Kidney (tissue), 14 donors: ENCODE measurements around the gene IZUMO4. TPM values are rescaled to one million over a fixed set of nuclear protein-coding genes. Genes with fewer than 3 reads are reported as not detected.

Experiments
- DNase-seq, 5 donors: peaks; one replicate each; pipeline ENCODE4 v3.0.0-alpha.2; 2013 to 2020
- FAIRE-seq: peaks from 2 replicates; lab custom pipeline; 2012; peaks lifted over from hg19 to GRCh38; lab: Jason Lieb, UNC
- H3K27ac ChIP-seq, 2 donors: one replicate each; pipeline ENCODE4 v1.7.0; 2013; ENCODE audit warnings: low read depth in 2 of 2, low read length in 2 of 2, inconsistent platforms in 1 of 2
- H3K27me3 ChIP-seq: one replicate; pipeline ENCODE4 v1.7.1; 2013; ENCODE audit warnings: low read length, inconsistent platforms; ENCODE audit not compliant: control insufficient read depth, insufficient read depth
- H3K36me3 ChIP-seq, 3 donors: one replicate each; pipeline versions ENCODE4 v1.7.0 to v1.7.1; 2013; ENCODE audit warnings: low read length in 3 of 3, control low read depth in 1 of 3, inconsistent platforms in 1 of 3; ENCODE audit not compliant: insufficient read depth in 3 of 3, control insufficient read depth in 2 of 3
- H3K4me1 ChIP-seq, 3 donors: one replicate each; pipeline versions ENCODE4 v1.7.0 to v1.7.1; 2013; ENCODE audit warnings: low read length in 3 of 3, inconsistent platforms in 1 of 3, low read depth in 1 of 3; ENCODE audit not compliant: control insufficient read depth in 2 of 3, insufficient read depth in 2 of 3
- H3K4me3 ChIP-seq, 3 donors: one replicate each; pipeline versions ENCODE4 v1.7.0 to v1.8.1; 2013; ENCODE audit warnings: low read length in 3 of 3, control low read depth in 1 of 3, inconsistent platforms in 1 of 3
- H3K9ac ChIP-seq, 3 donors: one replicate each; pipeline versions ENCODE4 v1.7.0 to v1.7.1; 2013; ENCODE audit warnings: low read length in 3 of 3, control low read depth in 1 of 3, inconsistent platforms in 1 of 3
- H3K9me3 ChIP-seq, 3 donors: one replicate each; pipeline versions ENCODE4 v1.7.0 to v1.7.1; 2013; ENCODE audit warnings: low read length in 3 of 3, control low read depth in 1 of 3, inconsistent platforms in 1 of 3; ENCODE audit not compliant: control insufficient read depth in 2 of 3, insufficient read depth in 1 of 3
- intact Hi-C: fragments of 100-400 bp; cut with DNase I; formaldehyde crosslinking; loops from one replicate; pipeline ENCODE4 v1.11.1; 2022
- polyA plus RNA-seq: library from polyadenylated mRNA; stranded (reverse); fragments of 350-450 nt; fragmentation: Illumina TruSeq; extraction: RNeasy Lipid Tissue Mini Kit (QIAGEN cat#74804); gene quantifications from one replicate; pipeline ENCODE4 v1.2.3, GENCODE V29; 2014; ENCODE audit warnings: low read depth, low replicate concordance; ENCODE audit not compliant: insufficient read depth
- total RNA-seq: library from RNA; stranded (reverse); fragmentation: NEBNext Ultra II Directional; extraction: Animal tissue kit (Norgen Biotek cat#: 25700); gene quantifications from one replicate; pipeline ENCODE4 v1.2.1, GENCODE V29; 2021
- TF ChIP-seq, protein P1 (sequence below): IDR thresholded peaks from 3 replicates; pipeline ENCODE4 v1.5.1; 2012; ENCODE audit warnings: mild to moderate bottlenecking, moderate library complexity, borderline replicate concordance; ENCODE audit not compliant: insufficient read depth; ENCODE audit errors: extremely low read depth
- donor health status: control.
- donor health status: control.
- donor health status: control.
- donor health status: control.
- donor health status: control.
- donor health status: DM: yes; HTN: yes; CAD: no.
- donor health status: Normal renal cell carcinoma (clear cell type).

The IZUMO4 gene
- total and polyA plus RNA-seq, 2 donors from 2014 or later, result 4.3 to 8.9 TPM

DNA sequence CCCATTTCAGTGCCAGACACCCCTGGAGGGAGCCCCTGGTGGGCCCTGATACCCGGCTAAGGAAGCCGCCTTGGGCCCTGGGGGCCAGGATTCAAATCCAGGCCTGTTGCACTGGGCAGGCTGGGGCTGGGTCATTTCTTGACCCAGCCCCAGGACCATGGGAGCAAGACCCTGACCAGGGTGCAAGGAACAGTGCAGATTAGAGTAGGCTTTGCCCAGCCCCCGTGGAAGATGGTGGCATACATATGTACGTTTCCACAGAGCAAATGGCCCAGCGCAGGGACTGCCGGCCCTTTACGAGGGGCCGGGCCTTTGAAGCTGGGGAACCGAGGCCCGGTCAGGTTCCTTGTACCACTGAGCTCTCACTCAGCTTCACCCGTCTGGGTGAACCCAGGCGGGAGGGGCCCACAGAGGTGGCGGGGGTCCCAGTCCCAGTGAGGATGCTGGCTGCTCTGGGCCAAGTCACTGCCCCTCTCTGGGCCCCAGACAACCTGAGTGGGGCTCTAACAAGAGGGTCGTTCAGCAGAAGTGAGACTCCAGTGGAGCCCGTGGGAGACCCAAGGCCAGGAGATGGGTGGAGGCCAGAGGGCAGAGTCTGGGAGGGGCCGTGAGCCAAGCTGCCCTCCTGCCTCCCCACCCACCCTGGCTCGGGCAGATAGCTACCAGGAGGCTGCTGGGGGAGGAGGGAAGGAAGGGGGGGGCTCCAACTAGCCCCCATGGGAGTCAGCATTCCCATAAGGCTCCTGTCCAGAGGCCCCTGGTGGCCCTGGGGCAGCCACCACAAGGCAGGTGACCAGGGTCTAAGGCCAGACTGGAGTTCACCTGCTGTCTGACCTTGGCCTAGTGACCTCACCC is 48.4 kb upstream of the IZUMO4 start:
- peak overlapping the region in 2 of 3 donors; percentile 85 to 95 for H3K4me3 ChIP-seq
- H3K4me1 ChIP-seq, result peaks cover 0 to 64% (median 34%) of the 10 kb centered on the region in 3 donors
- TF ChIP-seq, protein P1, sequence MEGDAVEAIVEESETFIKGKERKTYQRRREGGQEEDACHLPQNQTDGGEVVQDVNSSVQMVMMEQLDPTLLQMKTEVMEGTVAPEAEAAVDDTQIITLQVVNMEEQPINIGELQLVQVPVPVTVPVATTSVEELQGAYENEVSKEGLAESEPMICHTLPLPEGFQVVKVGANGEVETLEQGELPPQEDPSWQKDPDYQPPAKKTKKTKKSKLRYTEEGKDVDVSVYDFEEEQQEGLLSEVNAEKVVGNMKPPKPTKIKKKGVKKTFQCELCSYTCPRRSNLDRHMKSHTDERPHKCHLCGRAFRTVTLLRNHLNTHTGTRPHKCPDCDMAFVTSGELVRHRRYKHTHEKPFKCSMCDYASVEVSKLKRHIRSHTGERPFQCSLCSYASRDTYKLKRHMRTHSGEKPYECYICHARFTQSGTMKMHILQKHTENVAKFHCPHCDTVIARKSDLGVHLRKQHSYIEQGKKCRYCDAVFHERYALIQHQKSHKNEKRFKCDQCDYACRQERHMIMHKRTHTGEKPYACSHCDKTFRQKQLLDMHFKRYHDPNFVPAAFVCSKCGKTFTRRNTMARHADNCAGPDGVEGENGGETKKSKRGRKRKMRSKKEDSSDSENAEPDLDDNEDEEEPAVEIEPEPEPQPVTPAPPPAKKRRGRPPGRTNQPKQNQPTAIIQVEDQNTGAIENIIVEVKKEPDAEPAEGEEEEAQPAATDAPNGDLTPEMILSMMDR, result no peak
- peak overlapping the region in 2 of 3 donors; percentile 78 to 99 for H3K9ac ChIP-seq
- H3K9me3 ChIP-seq, result no peaks in the 10 kb centered on the region
- peak overlapping the region; percentile 98 for H3K27ac ChIP-seq
- H3K36me3 ChIP-seq, result peaks cover 0 to 30% (median 0%) of the 10 kb centered on the region in 3 donors
- peak in 1 of 5 donors; percentile 66 for DNase-seq
- intact Hi-C loops, result no loop called here
- no peak for FAIRE-seq
- H3K27me3 ChIP-seq, result no peaks in the 10 kb centered on the region

DNA sequence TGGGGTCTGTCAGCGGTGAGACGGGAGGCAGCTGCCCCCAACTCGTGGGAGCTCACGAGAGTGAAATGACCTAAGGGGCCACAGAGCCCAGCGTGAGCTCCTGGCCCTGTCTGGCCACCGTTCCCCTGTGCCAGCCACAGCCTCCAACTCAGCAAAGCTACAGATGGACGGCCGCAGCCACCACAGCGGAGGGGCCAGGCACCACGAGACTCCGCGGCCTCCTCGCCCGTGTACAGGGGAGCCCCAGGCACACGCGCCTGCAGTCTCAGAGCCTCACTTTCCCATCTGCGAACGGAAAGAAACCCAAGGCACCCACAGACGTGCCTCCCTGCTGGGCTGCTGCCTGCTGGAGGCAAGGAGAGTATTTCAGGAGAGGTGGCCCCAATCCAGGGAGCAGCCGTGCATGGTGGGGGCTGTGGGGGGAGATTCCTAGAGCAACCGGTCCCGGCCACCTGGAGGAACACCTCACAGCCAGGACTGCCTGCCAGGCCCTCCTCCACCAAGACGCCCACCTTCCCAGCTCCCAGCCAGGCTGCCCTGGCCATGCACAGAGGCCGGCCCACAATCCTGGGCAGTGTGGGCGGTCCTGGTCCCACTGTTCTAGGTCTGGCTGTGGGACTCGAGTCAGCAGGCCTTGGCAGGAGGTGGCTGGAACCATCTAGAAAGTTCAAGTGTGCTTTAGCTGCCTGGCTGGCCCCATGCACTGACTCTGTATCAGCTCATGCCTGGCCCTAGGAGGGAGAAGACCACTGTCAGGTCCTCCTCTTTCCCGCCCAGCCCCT is 47.6 kb upstream of the IZUMO4 start:
- no peaks in the 10 kb centered on the region for H3K9me3 ChIP-seq
- peak in 1 of 5 donors; percentile 80 for DNase-seq
- H3K27ac ChIP-seq, result peak overlapping the region; percentile 98
- peaks cover 0 to 29% (median 0%) of the 10 kb centered on the region in 3 donors for H3K36me3 ChIP-seq
- TF ChIP-seq, protein P1, result no peak
- H3K27me3 ChIP-seq, result no peaks in the 10 kb centered on the region
- H3K4me3 ChIP-seq, result peak overlapping the region; percentile 66 to 95 (median 85)
- peaks cover 0 to 63% (median 33%) of the 10 kb centered on the region in 3 donors for H3K4me1 ChIP-seq
- peak overlapping the region in 2 of 3 donors; percentile 78 to 99 for H3K9ac ChIP-seq
- intact Hi-C loops, result no loop called here
- no peak for FAIRE-seq

GRCh38 chr19:2049741-2050348 is 46.9 kb upstream of the IZUMO4 start:
- intact Hi-C loops, result no loop called here
- Histone ChIP-seq H3K27me3 (no peaks in the 10 kb centered on the region), H3K9me3 (no peaks in the 10 kb centered on the region), H3K9ac (peak overlapping the region; percentile 57 to 99 (median 98)), H3K4me3 (peak overlapping the region; percentile 66 to 95 (median 85)), H3K4me1 (peaks cover 0 to 59% (median 33%) of the 10 kb centered on the region in 3 donors), H3K27ac (peak overlapping the region; percentile 98), H3K36me3 (peaks cover 0 to 25% (median 0%) of the 10 kb centered on the region in 3 donors)
- TF ChIP-seq, protein P1, result no peak
- peak; percentile 79 to 95 (median 89) for DNase-seq
- peak; percentile 3 for FAIRE-seq
